ENCODE data around the gene KLHDC2.

DNA sequence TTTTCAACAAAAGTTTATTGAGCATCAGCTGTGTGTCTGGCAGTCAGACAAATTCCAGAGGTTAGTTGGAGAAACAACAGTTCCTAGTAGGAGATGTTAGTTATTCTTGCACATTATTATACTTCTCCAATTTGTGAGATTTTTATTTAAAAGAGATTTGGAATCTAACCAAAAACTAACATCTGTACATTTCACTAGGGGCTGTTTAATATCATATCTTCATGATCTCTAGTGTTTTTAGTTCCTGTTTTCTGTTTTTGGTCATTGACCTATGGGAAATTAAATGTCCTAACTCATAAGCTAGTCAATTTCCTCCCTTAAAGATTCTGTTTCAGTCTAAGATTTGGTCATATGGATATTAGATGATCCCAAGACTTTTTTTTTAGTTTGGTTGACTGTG is 34.1 kb upstream of the KLHDC2 start:
- TF ChIP-seq, protein P1, sequence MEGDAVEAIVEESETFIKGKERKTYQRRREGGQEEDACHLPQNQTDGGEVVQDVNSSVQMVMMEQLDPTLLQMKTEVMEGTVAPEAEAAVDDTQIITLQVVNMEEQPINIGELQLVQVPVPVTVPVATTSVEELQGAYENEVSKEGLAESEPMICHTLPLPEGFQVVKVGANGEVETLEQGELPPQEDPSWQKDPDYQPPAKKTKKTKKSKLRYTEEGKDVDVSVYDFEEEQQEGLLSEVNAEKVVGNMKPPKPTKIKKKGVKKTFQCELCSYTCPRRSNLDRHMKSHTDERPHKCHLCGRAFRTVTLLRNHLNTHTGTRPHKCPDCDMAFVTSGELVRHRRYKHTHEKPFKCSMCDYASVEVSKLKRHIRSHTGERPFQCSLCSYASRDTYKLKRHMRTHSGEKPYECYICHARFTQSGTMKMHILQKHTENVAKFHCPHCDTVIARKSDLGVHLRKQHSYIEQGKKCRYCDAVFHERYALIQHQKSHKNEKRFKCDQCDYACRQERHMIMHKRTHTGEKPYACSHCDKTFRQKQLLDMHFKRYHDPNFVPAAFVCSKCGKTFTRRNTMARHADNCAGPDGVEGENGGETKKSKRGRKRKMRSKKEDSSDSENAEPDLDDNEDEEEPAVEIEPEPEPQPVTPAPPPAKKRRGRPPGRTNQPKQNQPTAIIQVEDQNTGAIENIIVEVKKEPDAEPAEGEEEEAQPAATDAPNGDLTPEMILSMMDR (conservative IDR thresholded peaks at IDR 0.05; ENCODE audit: low read length) = no peak
- TF ChIP-seq EZH2phosphoT487 (IDR thresholded peaks at IDR 0.05; ENCODE audit: borderline replicate concordance, low read depth, low read length) = no peak

Measured in OCI-LY7 (cell line).